Spleen (tissue), 11 donors: Measurements from ENCODE around the gene ARFGEF2. TPM values are rescaled to one million over a fixed set of nuclear protein-coding genes. Genes with fewer than 3 reads are reported as not detected.

Experiments used
- DNase-seq: peaks from one replicate; pipeline ENCODE4 v3.0.0-alpha.2; 2020
- H3K27ac ChIP-seq, 8 donors: fragments of 200-600 bp; sonication (generic) in 7 of 8; 1 replicate in 4 of 8; 2 replicates in 4 of 8; pipeline versions ENCODE4 v1.5.0 to v1.8.0; 2016 to 2021; ENCODE audit warnings: inconsistent platforms in 4 of 8, mild to moderate bottlenecking in 4 of 8, moderate library complexity in 1 of 8
- H3K27me3 ChIP-seq, 7 donors: fragments of 200-600 bp; sonication (generic) in 6 of 7; replicated peaks in 1 of 7; 1 replicate in 4 of 7; 2 replicates in 3 of 7; pipeline versions ENCODE4 v1.5.0 to v1.8.0; 2016 to 2021; ENCODE audit warnings: inconsistent platforms in 3 of 7, mild to moderate bottlenecking in 1 of 7
- H3K36me3 ChIP-seq, 6 donors: fragments of 200-600 bp; sonication (generic) in 5 of 6; 1 replicate in 4 of 6; 2 replicates in 2 of 6; pipeline versions ENCODE4 v1.5.0 to v1.8.0; 2016 to 2021; ENCODE audit warnings: inconsistent platforms in 2 of 6
- H3K4me1 ChIP-seq, 6 donors: fragments of 200-600 bp; sonication (generic) in 5 of 6; 1 replicate in 3 of 6; 2 replicates in 3 of 6; pipeline versions ENCODE4 v1.5.0 to v1.8.0; 2016 to 2021; ENCODE audit warnings: inconsistent platforms in 3 of 6
- H3K4me3 ChIP-seq, 8 donors: fragments of 200-600 bp; sonication (generic) in 7 of 8; 1 replicate in 4 of 8; 2 replicates in 4 of 8; pipeline versions ENCODE4 v1.5.0 to v1.8.0; 2016 to 2021; ENCODE audit warnings: inconsistent platforms in 4 of 8, mild to moderate bottlenecking in 4 of 8, moderate library complexity in 2 of 8
- H3K9me3 ChIP-seq, 8 donors: fragments of 200-600 bp; sonication (generic) in 7 of 8; 1 replicate in 4 of 8; 2 replicates in 4 of 8; pipeline versions ENCODE4 v1.5.0 to v1.8.0; 2016 to 2021; ENCODE audit warnings: inconsistent platforms in 4 of 8
- POLR2A ChIP-seq, 3 donors: fragments of 450-650 bp; IDR thresholded peaks; one replicate each; pipeline ENCODE4 v1.5.1; 2017; ENCODE audit warnings: antibody characterized with exemption in 3 of 3, mild to moderate bottlenecking in 1 of 3
- POLR2AphosphoS5 ChIP-seq, 3 donors: sonication (generic); formaldehyde crosslinking; IDR thresholded peaks; one replicate each; pipeline ENCODE4 v1.5.1; 2017; ENCODE audit warnings: antibody characterized with exemption in 3 of 3
- WGBS, 5 donors: extraction: QIAGEN DNeasy Blood & Tissue Kit in 3 of 5; methylation state at CpG; one replicate each; pipeline versions ENCODE4 v1.1.5 to v1.1.7; 2013 to 2018; 5-methylcytosine and 5-hydroxymethylcytosine counted together
- intact Hi-C: fragments of 100-400 bp; cut with DNase I; formaldehyde crosslinking; loops from one replicate; pipeline ENCODE4 v1.15.0; 2023; ENCODE audit warnings: low total_unique reads
- polyA plus RNA-seq, 3 donors: library from polyadenylated mRNA; stranded (reverse); fragments of 200-250 nt; gene quantifications; one replicate each; pipeline ENCODE4 v1.2.1, GENCODE V29; 2013
- total RNA-seq, 7 donors: library from RNA; depleted of rRNA in 3 of 7; stranded (reverse); fragments of >200 nt in 3 of 7; fragmentation: NEBNext Ultra II Directional in 4 of 7; extraction: Animal tissue kit (Norgen Biotek cat#: 25700) in 4 of 7; gene quantifications; one replicate each; pipeline versions ENCODE4 v1.1.0 to v1.2.1, GENCODE V29; 2016 to 2021
- TF ChIP-seq, protein P1 (sequence below), 11 experiments: fragments of 200-600 bp in 7 of 11; fragments of 450-650 bp in 4 of 11; sonication (generic) in 4 of 11; IDR thresholded peaks in 8 of 11; conservative IDR thresholded peaks in 3 of 11; 1 replicate in 7 of 11; 2 replicates in 4 of 11; pipeline versions ENCODE4 v1.4.0 to v1.8.0; 2016 to 2021; ENCODE audit warnings: antibody characterized with exemption in 11 of 11, inconsistent platforms in 4 of 11, mild to moderate bottlenecking in 1 of 11
- donor health status: healthy with polysubstance abuse.
- donor health status: DM: no; HTN: no; CAD: no; lungs with moderate emphysema.
- donor health status: DM: no; HTN: no; CAD: no.
- donor health status: Bipolar disorder and iron deficiency.
- donor health status: healthy.
- donor health status: DM: no; HTN: no; CAD: no.
- donor health status: DM: yes; HTN: yes; CAD: no.

Gene ARFGEF2
- total and polyA plus RNA-seq, 10 donors = 6.7 to 44.4 (median 40.8) TPM

DNA sequence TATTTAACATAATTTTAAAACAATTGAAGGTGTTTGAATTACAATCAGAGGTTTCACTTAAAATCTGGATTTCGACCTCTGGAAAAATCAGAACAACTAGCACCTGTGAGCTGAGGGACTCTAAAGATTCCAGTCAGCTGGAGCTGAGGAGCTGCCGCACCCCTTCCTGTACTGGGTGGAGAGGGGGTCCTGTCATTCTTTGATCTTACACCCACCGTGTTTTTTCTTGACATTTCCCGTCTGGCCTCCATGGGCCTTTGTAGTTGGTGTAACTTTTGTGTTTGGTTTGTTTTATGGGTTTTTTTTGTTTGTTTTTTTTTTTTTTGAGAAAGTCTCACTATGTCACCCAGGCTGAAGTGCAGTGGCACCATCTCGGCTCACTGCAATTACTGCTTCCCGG, 17.2 kb downstream of the ARFGEF2 start:
- no peak overlapping the region for H3K4me3 ChIP-seq
- H3K36me3 ChIP-seq = peaks cover 0 to 39% (median 24%) of the 10 kb centered on the region in 6 donors
- H3K27ac ChIP-seq = no peak overlapping the region
- H3K27me3 ChIP-seq = no peaks in the 10 kb centered on the region
- intact Hi-C loops = no loop called here
- no peak for DNase-seq
- 69 to 88% (median 78%) methylated on average over 6 of the region's 6 CpGs for WGBS, 5 donors
- peaks cover 0 to 47% (median 12%) of the 10 kb centered on the region in 6 donors for H3K4me1 ChIP-seq
- TF ChIP-seq, protein P1, sequence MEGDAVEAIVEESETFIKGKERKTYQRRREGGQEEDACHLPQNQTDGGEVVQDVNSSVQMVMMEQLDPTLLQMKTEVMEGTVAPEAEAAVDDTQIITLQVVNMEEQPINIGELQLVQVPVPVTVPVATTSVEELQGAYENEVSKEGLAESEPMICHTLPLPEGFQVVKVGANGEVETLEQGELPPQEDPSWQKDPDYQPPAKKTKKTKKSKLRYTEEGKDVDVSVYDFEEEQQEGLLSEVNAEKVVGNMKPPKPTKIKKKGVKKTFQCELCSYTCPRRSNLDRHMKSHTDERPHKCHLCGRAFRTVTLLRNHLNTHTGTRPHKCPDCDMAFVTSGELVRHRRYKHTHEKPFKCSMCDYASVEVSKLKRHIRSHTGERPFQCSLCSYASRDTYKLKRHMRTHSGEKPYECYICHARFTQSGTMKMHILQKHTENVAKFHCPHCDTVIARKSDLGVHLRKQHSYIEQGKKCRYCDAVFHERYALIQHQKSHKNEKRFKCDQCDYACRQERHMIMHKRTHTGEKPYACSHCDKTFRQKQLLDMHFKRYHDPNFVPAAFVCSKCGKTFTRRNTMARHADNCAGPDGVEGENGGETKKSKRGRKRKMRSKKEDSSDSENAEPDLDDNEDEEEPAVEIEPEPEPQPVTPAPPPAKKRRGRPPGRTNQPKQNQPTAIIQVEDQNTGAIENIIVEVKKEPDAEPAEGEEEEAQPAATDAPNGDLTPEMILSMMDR (IDR thresholded peaks at IDR 0.05 in 8 of 11, conservative IDR thresholded peaks at IDR 0.05 in 3 of 11) = no peak
- TF ChIP-seq POLR2AphosphoS5 (IDR thresholded peaks at IDR 0.05) (no peak), POLR2A (IDR thresholded peaks at IDR 0.05) (no peak)
- no peaks in the 10 kb centered on the region for H3K9me3 ChIP-seq

DNA sequence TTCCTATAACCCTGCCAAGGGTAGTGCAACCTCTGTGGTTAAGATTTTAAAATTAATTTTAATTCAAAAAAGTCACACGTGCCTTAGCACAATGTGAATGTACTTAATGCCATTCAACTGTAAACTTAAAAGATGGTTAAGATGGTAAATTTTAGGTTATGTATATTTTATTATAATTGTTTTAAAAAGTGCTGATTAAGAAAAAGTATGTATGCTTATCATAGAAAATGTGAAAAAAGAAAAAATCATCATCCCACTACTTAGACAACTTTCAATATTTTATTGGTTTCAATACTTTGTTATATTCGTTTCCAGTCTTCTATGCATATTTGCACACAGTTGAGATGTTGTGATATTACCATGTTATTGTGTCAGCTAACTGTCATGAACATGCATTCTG, 18.7 kb downstream of the ARFGEF2 start:
- TF ChIP-seq, protein P1 (IDR thresholded peaks at IDR 0.05 in 8 of 11, conservative IDR thresholded peaks at IDR 0.05 in 3 of 11) = no peak
- TF ChIP-seq POLR2AphosphoS5 (IDR thresholded peaks at IDR 0.05) (no peak), POLR2A (IDR thresholded peaks at IDR 0.05) (no peak)
- intact Hi-C loops = no loop called here
- no peaks in the 10 kb centered on the region for H3K9me3 ChIP-seq
- H3K4me1 ChIP-seq = peaks cover 0 to 38% (median 5%) of the 10 kb centered on the region in 6 donors
- 50 to 91% (median 88%) methylated on average over 2 of the region's 2 CpGs for WGBS, 5 donors
- no peak overlapping the region for H3K4me3 ChIP-seq
- DNase-seq = no peak
- no peaks in the 10 kb centered on the region for H3K27me3 ChIP-seq
- no peak overlapping the region for H3K27ac ChIP-seq
- H3K36me3 ChIP-seq = peaks cover 0 to 54% (median 34%) of the 10 kb centered on the region in 6 donors

DNA sequence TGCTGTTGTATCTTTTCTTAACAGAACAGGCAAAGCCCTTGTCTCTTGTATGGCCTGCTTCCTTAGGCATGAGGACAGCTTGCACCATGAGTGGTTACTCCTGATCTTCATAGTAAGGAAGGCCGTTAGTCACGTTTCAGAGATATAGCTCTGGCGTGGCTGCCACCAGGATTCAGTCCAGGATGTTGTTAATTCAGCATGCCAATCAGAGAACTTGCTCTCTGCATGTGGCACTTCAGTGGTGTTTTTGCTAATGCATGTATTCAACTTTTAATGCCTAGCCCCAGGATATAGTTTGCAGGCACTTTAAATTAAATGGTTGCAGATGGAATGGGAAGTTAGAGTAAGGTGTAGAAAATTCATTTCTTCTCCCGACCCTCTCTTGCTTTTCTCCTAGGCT, 20.0 kb downstream of the ARFGEF2 start:
- TF ChIP-seq POLR2A (IDR thresholded peaks at IDR 0.05) = no peak
- TF ChIP-seq, protein P1 (IDR thresholded peaks at IDR 0.05 in 8 of 11, conservative IDR thresholded peaks at IDR 0.05 in 3 of 11) = no peak
- no peak for TF ChIP-seq POLR2AphosphoS5 (IDR thresholded peaks at IDR 0.05)
- no peak overlapping the region for H3K4me3 ChIP-seq
- no peak for DNase-seq
- peaks cover 0 to 67% (median 38%) of the 10 kb centered on the region in 6 donors for H3K36me3 ChIP-seq
- no peak overlapping the region for H3K27ac ChIP-seq
- WGBS, 5 donors = 50 to 86% (median 76%) methylated on average over 4 of the region's 4 CpGs
- H3K4me1 ChIP-seq = peaks cover 0 to 37% (median 5%) of the 10 kb centered on the region in 6 donors
- no peaks in the 10 kb centered on the region for H3K27me3 ChIP-seq
- no peaks in the 10 kb centered on the region for H3K9me3 ChIP-seq
- intact Hi-C loops = no loop called here

DNA sequence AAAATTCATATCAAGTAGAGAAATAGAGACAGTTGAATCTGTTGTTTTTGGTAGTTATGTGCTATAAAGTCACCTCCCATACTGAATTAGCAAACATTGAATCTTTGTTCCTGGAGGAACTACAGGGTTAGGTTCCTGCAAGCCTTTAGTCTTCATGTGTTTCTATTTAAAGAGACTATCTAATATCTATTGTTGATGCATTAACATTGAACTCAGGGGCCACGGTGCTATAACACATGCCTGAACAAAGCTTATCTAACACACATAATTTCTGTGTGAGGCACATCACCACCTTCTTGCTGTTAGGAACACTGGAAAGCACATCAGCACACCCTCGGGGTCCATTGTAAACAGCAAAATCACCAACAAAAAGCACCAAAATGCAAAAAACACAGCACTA, 21.2 kb downstream of the ARFGEF2 start:
- whole genome bisulfite sequencing, 5 donors = 85 to 96% (median 92%) methylated on average over 2 of the region's 2 CpGs
- H3K27ac ChIP-seq = no peak overlapping the region
- no peaks in the 10 kb centered on the region for H3K9me3 ChIP-seq
- H3K4me3 ChIP-seq = no peak overlapping the region
- no peaks in the 10 kb centered on the region for H3K27me3 ChIP-seq
- intact Hi-C loops = no loop called here
- TF ChIP-seq POLR2AphosphoS5 (IDR thresholded peaks at IDR 0.05) = no peak
- no peak for TF ChIP-seq POLR2A (IDR thresholded peaks at IDR 0.05)
- TF ChIP-seq, protein P1 (IDR thresholded peaks at IDR 0.05 in 8 of 11, conservative IDR thresholded peaks at IDR 0.05 in 3 of 11) = no peak
- H3K4me1 ChIP-seq = peaks cover 0 to 25% (median under 1%) of the 10 kb centered on the region in 6 donors
- H3K36me3 ChIP-seq = peaks cover 0 to 75% (median 41%) of the 10 kb centered on the region in 6 donors
- DNase-seq = no peak
